Measurements from ENCODE around the gene MIPOL1. TPM values are rescaled to one million over a fixed set of nuclear protein-coding genes. Genes with fewer than 3 reads are reported as not detected.

MIPOL1 gene
- total RNA-seq, 1 donor from 2014 or later: 11.1 TPM

DNA sequence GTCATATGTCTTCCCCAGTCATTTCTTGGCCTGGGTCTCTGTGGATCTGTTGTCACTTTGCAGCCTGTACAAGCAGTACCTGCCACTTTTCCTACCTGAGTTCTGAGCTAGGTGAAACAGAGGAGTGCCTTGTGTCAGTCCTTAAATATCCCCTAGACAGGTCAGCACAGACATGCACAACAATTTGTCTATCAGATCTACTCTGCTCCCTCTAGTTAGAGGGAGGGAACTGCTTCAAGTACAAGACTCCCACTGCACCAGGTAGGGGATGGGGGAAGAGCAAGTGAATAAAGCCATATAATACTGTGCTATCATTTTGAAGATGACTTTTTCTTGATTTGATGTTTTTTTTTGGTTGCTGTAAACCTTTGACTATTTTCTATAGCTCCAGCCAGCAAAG, 39.4 kb downstream of the MIPOL1 start:
- DNase-seq (ENCODE audit: low read depth) (no peak), FAIRE-seq (no peak)
- Histone ChIP-seq H3K27me3 (ENCODE audit: control insufficient read depth, insufficient read depth, low read length) (no peaks in the 10 kb centered on the region), H3K36me3 (ENCODE audit: control insufficient read depth, insufficient read depth, low read length) (no peaks in the 10 kb centered on the region), H3K4me3 (ENCODE audit: low read depth, low read length) (no peak overlapping the region)
- TF ChIP-seq, protein P1, sequence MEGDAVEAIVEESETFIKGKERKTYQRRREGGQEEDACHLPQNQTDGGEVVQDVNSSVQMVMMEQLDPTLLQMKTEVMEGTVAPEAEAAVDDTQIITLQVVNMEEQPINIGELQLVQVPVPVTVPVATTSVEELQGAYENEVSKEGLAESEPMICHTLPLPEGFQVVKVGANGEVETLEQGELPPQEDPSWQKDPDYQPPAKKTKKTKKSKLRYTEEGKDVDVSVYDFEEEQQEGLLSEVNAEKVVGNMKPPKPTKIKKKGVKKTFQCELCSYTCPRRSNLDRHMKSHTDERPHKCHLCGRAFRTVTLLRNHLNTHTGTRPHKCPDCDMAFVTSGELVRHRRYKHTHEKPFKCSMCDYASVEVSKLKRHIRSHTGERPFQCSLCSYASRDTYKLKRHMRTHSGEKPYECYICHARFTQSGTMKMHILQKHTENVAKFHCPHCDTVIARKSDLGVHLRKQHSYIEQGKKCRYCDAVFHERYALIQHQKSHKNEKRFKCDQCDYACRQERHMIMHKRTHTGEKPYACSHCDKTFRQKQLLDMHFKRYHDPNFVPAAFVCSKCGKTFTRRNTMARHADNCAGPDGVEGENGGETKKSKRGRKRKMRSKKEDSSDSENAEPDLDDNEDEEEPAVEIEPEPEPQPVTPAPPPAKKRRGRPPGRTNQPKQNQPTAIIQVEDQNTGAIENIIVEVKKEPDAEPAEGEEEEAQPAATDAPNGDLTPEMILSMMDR (IDR thresholded peaks at IDR 0.05; ENCODE audit: insufficient read depth, low read length, severe bottlenecking): no peak

DNA sequence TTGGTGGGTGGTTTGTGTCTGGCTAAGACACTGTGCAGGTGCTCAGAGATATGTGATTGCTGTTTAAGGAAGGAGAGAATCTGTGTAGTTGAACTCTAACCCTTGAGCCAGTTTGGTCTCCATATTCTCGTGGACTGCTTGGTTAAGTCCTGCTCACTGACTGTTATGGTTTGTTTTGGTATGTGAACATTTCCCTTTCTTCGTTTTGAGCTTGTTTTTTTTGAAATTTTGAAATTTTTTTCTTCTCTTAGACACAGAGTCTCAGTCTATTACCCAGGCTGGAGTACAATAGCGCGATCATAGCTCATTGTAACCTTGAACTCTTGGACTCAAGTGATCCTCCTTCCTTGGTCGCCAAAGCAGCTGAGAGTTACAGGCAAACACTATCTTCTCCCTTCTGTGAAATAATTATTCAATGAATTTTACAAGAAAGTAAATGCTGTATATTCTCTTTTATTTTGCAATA, 40.0 kb downstream of the MIPOL1 start:
- DNase-seq (ENCODE audit: low read depth): no peak
- Histone ChIP-seq H3K36me3 (ENCODE audit: control insufficient read depth, insufficient read depth, low read length) (no peaks in the 10 kb centered on the region), H3K27me3 (ENCODE audit: control insufficient read depth, insufficient read depth, low read length) (no peaks in the 10 kb centered on the region), H3K4me3 (ENCODE audit: low read depth, low read length) (no peak overlapping the region)
- TF ChIP-seq, protein P1 (IDR thresholded peaks at IDR 0.05; ENCODE audit: insufficient read depth, low read length, severe bottlenecking): no peak
- FAIRE-seq: peak; percentile 72

DNA sequence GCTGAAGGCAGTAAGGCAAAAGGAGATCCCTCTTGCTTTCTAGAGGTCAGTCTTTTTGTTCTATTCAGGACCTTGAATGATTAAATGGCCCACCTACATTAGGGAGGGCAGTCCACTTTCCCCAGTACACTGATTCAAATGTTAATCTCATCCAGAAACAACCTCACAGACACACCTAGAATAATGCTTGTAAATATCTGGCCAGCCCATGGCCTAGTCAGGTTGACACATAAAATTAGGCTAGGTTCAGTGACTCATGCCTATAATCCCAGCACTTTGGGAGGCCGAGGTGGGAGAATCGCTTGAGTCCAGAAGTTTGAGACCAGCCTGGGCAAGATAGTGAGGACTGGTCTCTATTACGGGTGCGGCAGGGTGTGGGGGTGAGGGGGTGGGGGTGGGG, 43.5 kb downstream of the MIPOL1 start:
- TF ChIP-seq, protein P1 (IDR thresholded peaks at IDR 0.05; ENCODE audit: insufficient read depth, low read length, severe bottlenecking): no peak
- Histone ChIP-seq H3K27me3 (ENCODE audit: control insufficient read depth, insufficient read depth, low read length) (no peaks in the 10 kb centered on the region), H3K4me3 (ENCODE audit: low read depth, low read length) (no peak overlapping the region), H3K36me3 (ENCODE audit: control insufficient read depth, insufficient read depth, low read length) (no peaks in the 10 kb centered on the region)
- DNase-seq (ENCODE audit: low read depth) (peak; percentile 25), FAIRE-seq (no peak)

DNA sequence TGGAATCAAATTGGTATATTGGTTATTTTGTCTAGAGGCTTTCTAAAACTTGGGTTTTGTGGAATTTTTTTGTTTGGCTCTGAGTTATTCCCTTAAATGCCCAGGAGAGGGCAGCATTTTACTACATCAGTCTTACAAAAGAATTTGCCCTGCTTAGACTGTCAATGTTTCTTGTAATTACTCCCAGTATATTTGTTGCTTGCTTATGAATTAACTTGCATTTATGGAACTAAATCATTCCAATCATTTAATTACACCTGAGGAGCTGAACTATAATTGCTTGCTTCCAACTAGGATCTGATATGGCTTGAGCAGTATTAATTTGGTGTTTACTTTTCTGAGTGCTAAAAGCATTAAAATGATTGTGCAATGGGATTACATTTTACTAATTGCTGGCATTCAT, 48.7 kb downstream of the MIPOL1 start:
- FAIRE-seq (no peak), DNase-seq (ENCODE audit: low read depth) (peak; percentile 56)
- no peak overlapping the region for H3K4me3 ChIP-seq (ENCODE audit: low read depth, low read length)
- TF ChIP-seq, protein P1 (IDR thresholded peaks at IDR 0.05; ENCODE audit: insufficient read depth, low read length, severe bottlenecking): peak; percentile 57
- H3K36me3 ChIP-seq (ENCODE audit: control insufficient read depth, insufficient read depth, low read length): no peaks in the 10 kb centered on the region
- H3K27me3 ChIP-seq (ENCODE audit: control insufficient read depth, insufficient read depth, low read length): no peaks in the 10 kb centered on the region

DNA sequence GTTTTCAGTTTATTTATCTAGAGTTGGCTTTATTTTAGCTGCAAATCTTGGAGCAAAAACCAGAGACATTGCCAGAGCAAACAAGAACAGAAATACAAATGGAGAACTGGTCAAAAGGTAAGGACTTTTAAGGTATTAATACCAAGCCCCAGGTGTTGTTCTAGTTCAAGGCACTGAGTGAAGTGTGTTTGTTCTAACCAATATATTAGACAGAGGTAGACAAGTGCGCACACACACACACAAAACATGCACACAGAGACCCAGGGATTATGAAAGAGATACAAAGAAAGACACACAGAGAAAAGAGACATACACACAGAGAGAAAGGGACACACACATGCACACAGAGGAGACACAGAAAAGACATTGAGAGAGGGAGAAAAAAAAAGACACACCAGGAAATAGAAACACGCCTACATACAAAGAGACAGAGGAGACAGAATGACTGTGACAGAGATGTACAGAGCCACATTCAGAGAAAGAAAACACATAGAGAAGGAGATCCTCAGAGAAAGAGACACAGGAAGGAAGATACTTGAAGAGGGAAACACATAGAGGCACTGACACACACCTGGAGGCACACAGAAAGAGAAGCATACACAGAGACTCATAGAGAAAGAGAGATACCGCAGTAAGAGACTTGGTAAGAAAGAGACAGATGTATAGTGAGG, 50.2 kb downstream of the MIPOL1 start:
- TF ChIP-seq, protein P1 (IDR thresholded peaks at IDR 0.05; ENCODE audit: insufficient read depth, low read length, severe bottlenecking): no peak
- no peaks in the 10 kb centered on the region for H3K36me3 ChIP-seq (ENCODE audit: control insufficient read depth, insufficient read depth, low read length)
- no peak overlapping the region for H3K4me3 ChIP-seq (ENCODE audit: low read depth, low read length)
- no peak for DNase-seq (ENCODE audit: low read depth)
- no peak for FAIRE-seq
- no peaks in the 10 kb centered on the region for H3K27me3 ChIP-seq (ENCODE audit: control insufficient read depth, insufficient read depth, low read length)

DNA sequence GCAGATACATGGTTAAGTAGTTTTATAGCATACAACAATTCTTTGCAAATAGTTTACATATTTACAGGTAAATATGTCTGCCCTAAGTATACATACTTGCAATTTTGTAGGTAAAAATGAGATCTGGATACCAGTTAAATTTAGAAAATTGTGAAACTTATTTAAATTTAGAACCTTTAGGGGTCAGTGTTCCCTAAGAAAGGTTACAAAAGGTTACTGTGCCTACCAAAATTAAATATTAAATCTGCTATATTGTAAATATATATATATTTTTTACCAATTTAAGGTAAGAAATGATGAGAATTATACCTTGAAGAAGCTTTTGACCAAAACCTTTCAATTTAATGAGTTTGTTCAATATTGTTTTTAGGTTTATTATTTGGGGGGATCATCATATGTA, 54.0 kb downstream of the MIPOL1 start:
- H3K4me3 ChIP-seq (ENCODE audit: low read depth, low read length): no peak overlapping the region
- FAIRE-seq: no peak
- TF ChIP-seq, protein P1 (IDR thresholded peaks at IDR 0.05; ENCODE audit: insufficient read depth, low read length, severe bottlenecking): no peak

More for the DNA sequence above, 54.0 kb downstream of the MIPOL1 start:
- Histone ChIP-seq H3K36me3 (ENCODE audit: control insufficient read depth, insufficient read depth, low read length) (no peaks in the 10 kb centered on the region), H3K27me3 (ENCODE audit: control insufficient read depth, insufficient read depth, low read length) (no peaks in the 10 kb centered on the region)
- no peak for DNase-seq (ENCODE audit: low read depth)
